NOMO-1 treated with DMSO at 0.1 percent for 48 hours (cell line): ENCODE results near the gene AMPD2.
"Not testable (repeated sequence)": the region's sequence is repeated elsewhere in the genome, so short reads cannot be mapped to it uniquely, and the experiment has no call there.

Source experiments
- DNase-seq: peaks from one replicate; lab custom pipeline; 2025; ENCODE audit not compliant: unreplicated experiment; lab: John Stamatoyannopoulos, UW

AMPD2 gene

GRCh38 chr1:109676683-109677381 is 57.2 kb downstream of the AMPD2 start:
- not testable (repeated sequence) for DNase-seq

- no peak for DNase-seq
Observed at GRCh38 chr1:109677459-109677858, 57.8 kb downstream of the AMPD2 start.

GRCh38 chr1:109678637-109679036 is 59.0 kb downstream of the AMPD2 start:
- not testable (repeated sequence) for DNase-seq
